Right ventricle myocardium inferior (tissue), 1 donor: Measurements from ENCODE around the gene ATP8A2. TPM values are rescaled to one million over a fixed set of nuclear protein-coding genes. Genes with fewer than 3 reads are reported as not detected.

Source experiments
- ATAC-seq: fragments of 200-7000 bp; cut with Tn5 transposase; one replicate; pipeline ENCODE4 v1.9.1; 2020; ENCODE audit warnings: mild to moderate bottlenecking, moderate library complexity
- DNase-seq: peaks from one replicate; pipeline ENCODE4 v3.0.0; 2021; ENCODE audit errors: missing footprints
- intact Hi-C: fragments of 100-400 bp; cut with DNase I; formaldehyde crosslinking; loops from one replicate; pipeline ENCODE4 v1.11.0; 2022
- total RNA-seq: library from RNA; stranded (reverse); fragmentation: NEBNext Ultra II Directional; extraction: Animal tissue kit (Norgen Biotek cat#: 25700); gene quantifications from one replicate; pipeline ENCODE4 v1.2.1, GENCODE V29; 2021
- donor health status: DM: no; HTN: yes; CAD: no; lungs with severe emphysema.

ATP8A2 gene
- total RNA-seq, 1 donor from 2014 or later = 0.11 TPM

GRCh38 chr13:25446261-25446660 lies 74.5 kb downstream of the ATP8A2 start:
- ATAC-seq (no peak), DNase-seq (no peak)
- intact Hi-C loops = no loop called here

GRCh38 chr13:25447396-25447795 lies 75.6 kb downstream of the ATP8A2 start:
- intact Hi-C loops = no loop called here
- DNase-seq (no peak), ATAC-seq (no peak)

DNA sequence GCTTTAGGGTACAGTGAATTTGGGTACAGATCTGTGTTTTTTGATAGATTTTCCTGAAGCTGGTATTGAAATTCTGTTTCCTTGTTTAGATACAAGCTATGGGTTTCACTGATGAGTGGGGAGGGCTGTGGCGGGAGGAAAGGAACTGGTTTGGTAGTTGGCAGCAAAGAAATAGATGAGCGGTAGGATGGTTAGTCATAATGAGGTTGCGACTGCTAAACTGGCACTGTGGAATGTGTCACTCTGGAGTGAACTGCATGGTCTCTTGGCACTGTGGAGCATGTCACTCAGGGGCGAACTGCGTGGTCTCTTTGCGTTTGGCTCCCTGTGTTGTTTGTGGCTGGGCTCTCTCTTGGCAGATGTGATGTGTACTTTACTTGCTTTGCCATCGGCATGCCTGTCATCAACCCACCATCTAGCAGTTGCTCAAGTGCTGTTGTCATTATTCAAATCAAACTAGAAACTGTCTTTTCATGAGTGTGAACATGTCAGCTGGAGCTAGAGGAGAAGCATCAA lies 82.1 kb downstream of the ATP8A2 start:
- intact Hi-C loops = no loop called here
- ATAC-seq = no peak

GRCh38 chr13:25455146-25455545 lies 83.4 kb downstream of the ATP8A2 start:
- DNase-seq (no peak), ATAC-seq (no peak)
- intact Hi-C loops = no loop called here

More for the DNA sequence above, 82.1 kb downstream of the ATP8A2 start:
- DNase-seq = no peak

GRCh38 chr13:25457566-25457965 lies 85.8 kb downstream of the ATP8A2 start:
- ATAC-seq = no peak
- intact Hi-C loops = no loop called here

GRCh38 chr13:25462301-25463125 lies 90.7 kb downstream of the ATP8A2 start:
- no peak for DNase-seq
- intact Hi-C loops = no loop called here
- no peak for ATAC-seq

More at GRCh38 chr13:25457566-25457965, 85.8 kb downstream of the ATP8A2 start:
- DNase-seq = no peak

DNA sequence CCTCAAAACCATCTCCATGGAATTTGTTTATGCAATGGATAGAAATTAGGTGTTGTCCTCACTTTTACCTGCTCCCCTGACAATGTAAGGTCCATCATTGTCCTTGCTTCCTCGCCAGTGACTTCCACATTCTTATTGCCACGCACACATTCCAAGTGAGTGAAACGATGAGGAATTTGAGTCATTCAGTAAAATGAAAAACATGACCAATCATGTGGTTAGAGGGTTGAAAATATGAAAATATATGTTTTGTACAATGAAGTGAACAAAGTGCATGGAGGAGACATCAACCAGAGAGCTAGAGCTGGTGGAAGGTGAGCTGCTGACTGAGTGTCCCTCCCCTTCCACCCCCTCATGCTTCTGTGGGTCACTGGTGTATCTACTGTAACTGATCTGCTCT lies 91.7 kb downstream of the ATP8A2 start:
- intact Hi-C loops = no loop called here
- no peak for DNase-seq
- ATAC-seq = no peak

DNA sequence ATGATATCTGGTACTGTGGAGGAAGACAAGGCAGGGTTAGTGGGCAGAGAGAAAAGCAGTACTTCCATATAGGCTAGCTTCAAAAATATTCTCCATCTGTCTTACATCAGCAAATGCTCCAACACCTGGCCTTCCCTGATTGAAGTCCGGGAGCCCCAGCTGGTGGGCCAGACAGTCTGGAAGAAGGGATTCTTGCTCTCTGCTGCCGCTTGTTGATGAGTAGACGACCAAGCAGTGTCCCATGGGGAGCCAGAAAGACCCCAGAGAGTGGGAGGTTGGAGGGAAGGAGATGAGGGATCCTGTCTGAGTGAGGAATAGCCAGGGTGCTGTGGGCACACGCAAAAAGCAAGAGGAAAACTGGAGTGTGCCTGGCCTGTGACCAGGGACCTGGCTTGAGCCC lies 95.1 kb downstream of the ATP8A2 start:
- ATAC-seq (no peak), DNase-seq (no peak)
- intact Hi-C loops = no loop called here

GRCh38 chr13:25468325-25469168 lies 96.8 kb downstream of the ATP8A2 start:
- intact Hi-C loops = no loop called here
- DNase-seq (no peak), ATAC-seq (no peak)

DNA sequence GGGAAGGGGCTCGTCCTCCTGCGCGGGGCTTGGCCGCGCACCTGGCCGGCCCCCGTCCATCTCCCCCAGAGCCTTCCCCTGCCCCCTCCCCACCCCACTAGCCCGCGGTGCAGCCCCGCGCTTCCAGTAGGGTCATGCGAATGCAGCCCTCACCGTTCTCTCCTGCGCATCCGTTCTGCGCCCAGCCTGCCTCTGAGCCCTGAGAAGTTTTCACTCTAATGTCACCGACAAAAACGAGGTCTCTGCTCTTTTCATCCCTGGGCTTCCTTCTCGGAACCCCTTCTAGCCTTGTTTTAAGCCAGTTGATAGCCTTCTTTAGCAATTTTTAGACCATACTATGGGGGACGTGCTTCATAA lies 97.4 kb downstream of the ATP8A2 start:
- intact Hi-C loops = no loop called here
- ATAC-seq (no peak), DNase-seq (no peak)

- DNase-seq = no peak
- no peak for ATAC-seq
- intact Hi-C loops = no loop called here
Measured at GRCh38 chr13:25473864-25474263, 102.1 kb downstream of the ATP8A2 start.

- DNase-seq (no peak), ATAC-seq (no peak)
- intact Hi-C loops = no loop called here
Measured at GRCh38 chr13:25478186-25478585, 106.4 kb downstream of the ATP8A2 start.

- no peak for ATAC-seq
- intact Hi-C loops = no loop called here
Measured at GRCh38 chr13:25489238-25489637, 117.5 kb downstream of the ATP8A2 start.

GRCh38 chr13:25490236-25490635 lies 118.5 kb downstream of the ATP8A2 start:
- DNase-seq (no peak), ATAC-seq (no peak)
- intact Hi-C loops = no loop called here

More at GRCh38 chr13:25489238-25489637, 117.5 kb downstream of the ATP8A2 start:
- no peak for DNase-seq

DNA sequence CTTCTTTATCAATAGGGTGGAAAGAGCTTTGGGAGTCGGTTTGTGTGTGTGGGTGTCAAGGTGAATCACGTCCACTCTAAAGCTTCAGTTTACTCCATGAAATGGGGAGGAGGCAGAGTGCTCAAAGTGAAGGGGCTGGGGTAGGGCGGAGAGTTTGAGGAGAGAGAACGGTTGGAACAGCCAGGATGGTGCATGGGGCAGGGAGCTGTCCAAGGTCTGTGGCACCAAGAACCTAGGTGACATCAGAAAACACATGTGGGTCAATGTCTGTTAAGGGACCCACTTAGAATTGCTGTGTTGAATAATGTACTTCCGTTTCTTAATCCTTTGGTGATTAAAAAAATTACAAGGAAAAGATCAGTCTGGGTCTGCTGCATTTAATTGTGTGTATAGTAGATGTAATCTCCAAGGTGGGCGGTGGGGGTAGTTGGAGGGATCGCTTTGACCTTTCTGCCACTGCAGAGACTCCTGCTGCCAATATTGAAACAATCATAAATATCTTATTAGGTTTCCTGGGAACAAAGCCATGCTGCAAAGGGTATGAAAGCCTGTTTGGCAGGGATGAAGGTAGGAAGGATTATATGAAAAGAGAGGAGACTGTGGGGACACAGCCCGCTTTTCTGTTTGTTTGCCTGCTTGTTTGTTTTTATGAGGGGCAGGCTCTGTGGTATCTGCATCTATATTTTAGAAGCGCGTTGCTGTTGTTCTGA lies 122.3 kb downstream of the ATP8A2 start:
- ATAC-seq (no peak), DNase-seq (no peak)
- intact Hi-C loops = no loop called here

DNA sequence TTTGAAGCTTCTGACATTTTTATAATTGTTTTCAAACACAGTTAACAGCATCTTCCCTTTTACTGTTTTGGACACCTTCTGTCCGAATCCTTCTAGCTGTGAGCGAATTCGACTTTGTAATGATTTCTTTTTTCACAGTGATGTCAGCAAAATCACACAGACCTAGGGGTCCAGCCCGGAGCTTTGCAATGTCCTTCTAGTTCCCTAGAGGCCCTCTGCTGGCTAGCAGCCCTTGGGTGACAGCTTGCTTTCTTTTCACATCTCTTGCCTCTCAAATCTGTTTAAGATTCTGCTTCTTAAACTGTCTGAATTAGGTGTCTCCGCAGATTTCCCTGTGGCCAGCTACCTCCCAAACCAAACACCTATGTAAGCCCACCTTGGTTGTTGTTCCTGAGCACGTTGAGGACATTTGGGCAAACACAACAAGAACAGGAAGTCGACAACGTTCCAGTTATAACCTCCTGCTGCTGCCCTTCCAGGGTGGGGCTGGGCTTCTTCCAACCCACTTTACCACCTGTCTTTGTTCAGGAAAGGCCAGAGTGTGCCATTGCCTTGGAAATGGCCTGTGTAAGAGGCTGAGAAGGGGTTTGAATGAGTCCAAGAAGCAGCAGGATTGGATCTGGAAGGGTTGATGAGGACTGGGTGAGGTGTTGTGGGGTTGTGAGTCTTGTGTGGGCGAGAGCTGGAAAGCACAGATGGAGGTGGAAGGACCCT lies 123.1 kb downstream of the ATP8A2 start:
- DNase-seq (no peak), ATAC-seq (no peak)

DNA sequence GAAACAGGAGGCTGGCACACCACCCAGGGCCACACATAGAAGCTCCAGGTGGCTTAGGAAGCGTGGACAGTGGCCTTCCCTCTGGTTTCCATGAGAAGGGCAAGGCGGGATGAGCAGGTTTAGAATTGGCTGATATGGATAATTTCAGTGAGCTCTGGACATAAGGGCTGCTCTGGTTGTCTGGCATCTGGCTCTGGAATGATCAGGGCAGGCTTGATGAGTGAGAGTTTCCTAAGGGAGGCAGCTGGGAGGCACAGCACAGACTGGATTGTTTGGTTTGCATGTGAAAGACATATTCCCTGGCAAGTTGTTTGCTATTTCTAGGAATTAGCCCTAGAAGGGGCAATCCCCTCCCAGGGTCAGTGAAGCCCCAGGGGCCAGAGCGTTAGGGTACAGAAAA lies 129.5 kb downstream of the ATP8A2 start:
- ATAC-seq (no peak), DNase-seq (no peak)
- intact Hi-C loops = no loop called here

More for the DNA sequence above, 123.1 kb downstream of the ATP8A2 start:
- intact Hi-C loops = no loop called here

- no peak for DNase-seq
- intact Hi-C loops = no loop called here
- no peak for ATAC-seq
Measured at GRCh38 chr13:25502031-25502430, 130.3 kb downstream of the ATP8A2 start.

GRCh38 chr13:25502551-25502950 lies 130.8 kb downstream of the ATP8A2 start:
- intact Hi-C loops = no loop called here
- ATAC-seq = no peak
- no peak for DNase-seq
